Right atrium auricular region (tissue), 2 donors: Measurements from ENCODE around the gene CCPG1. TPM values are rescaled to one million over a fixed set of nuclear protein-coding genes. Genes with fewer than 3 reads are reported as not detected.

Experiments used
- DNase-seq: peaks from one replicate; pipeline ENCODE4 v3.0.0-alpha.2; 2019; ENCODE audit warnings: low spot score
- H3K27ac ChIP-seq, 2 donors: fragments of 200-600 bp; sonication (generic); 1 replicate in 1 of 2; 2 replicates in 1 of 2; pipeline ENCODE4 v1.5.1; 2016 to 2019
- H3K27me3 ChIP-seq, 2 donors: fragments of 200-600 bp; sonication (generic); one replicate each; pipeline versions ENCODE4 v1.5.1 to v1.6.0; 2017 to 2019
- H3K36me3 ChIP-seq: fragments of 200-600 bp; sonication (generic); one replicate; pipeline ENCODE4 v1.5.1; 2016
- H3K4me1 ChIP-seq, 2 donors: fragments of 200-600 bp; sonication (generic); one replicate each; pipeline versions ENCODE4 v1.5.1 to v1.6.0; 2017 to 2019
- H3K4me3 ChIP-seq, 2 donors: fragments of 200-600 bp; sonication (generic); 1 replicate in 1 of 2; 2 replicates in 1 of 2; pipeline ENCODE4 v1.5.1; 2017 to 2019; ENCODE audit warnings: mild to moderate bottlenecking in 1 of 2, moderate library complexity in 1 of 2
- H3K9me3 ChIP-seq, 2 donors: fragments of 200-600 bp; sonication (generic); one replicate each; pipeline ENCODE4 v1.5.1; 2019
- CTCF ChIP-seq, 2 donors: fragments of 200-600 bp; sonication (generic); IDR thresholded peaks; one replicate each; pipeline ENCODE4 v1.5.1; 2019; ENCODE audit warnings: antibody characterized with exemption in 2 of 2
- total RNA-seq, 2 donors: library from RNA; depleted of rRNA; stranded (reverse); fragments of >200 nt; gene quantifications; one replicate each; pipeline ENCODE4 v1.1.0, GENCODE V29; 2016

CCPG1 gene
- total RNA-seq, 2 donors from 2014 or later = 54.7 to 81.4 TPM

GRCh38 chr15:55349282-55349681 lies 58.9 kb downstream of the CCPG1 start:
- no peaks in the 10 kb centered on the region for H3K4me1 ChIP-seq
- H3K36me3 ChIP-seq = no peaks in the 10 kb centered on the region
- no peaks in the 10 kb centered on the region for H3K9me3 ChIP-seq
- no peak for DNase-seq
- no peak overlapping the region for H3K27ac ChIP-seq
- no peak overlapping the region for H3K4me3 ChIP-seq
- no peak for TF ChIP-seq CTCF (IDR thresholded peaks at IDR 0.05)
- no peaks in the 10 kb centered on the region for H3K27me3 ChIP-seq

- no peak for DNase-seq
- H3K36me3 ChIP-seq = no peaks in the 10 kb centered on the region
- TF ChIP-seq CTCF (IDR thresholded peaks at IDR 0.05) = no peak
Measured at GRCh38 chr15:55348281-55348778, 59.8 kb downstream of the CCPG1 start.

GRCh38 chr15:55344206-55344605 lies 64.0 kb downstream of the CCPG1 start:
- Histone ChIP-seq H3K36me3 (no peaks in the 10 kb centered on the region), H3K27me3 (no peaks in the 10 kb centered on the region), H3K27ac (peak overlapping the region in 1 of 2 donors; percentile 62), H3K9me3 (no peaks in the 10 kb centered on the region), H3K4me1 (no peaks in the 10 kb centered on the region), H3K4me3 (no peak overlapping the region)
- no peak for DNase-seq
- no peak for TF ChIP-seq CTCF (IDR thresholded peaks at IDR 0.05)

More at GRCh38 chr15:55348281-55348778, 59.8 kb downstream of the CCPG1 start:
- H3K4me1 ChIP-seq = no peaks in the 10 kb centered on the region
- H3K27me3 ChIP-seq = no peaks in the 10 kb centered on the region
- no peak overlapping the region for H3K4me3 ChIP-seq
- H3K9me3 ChIP-seq = no peaks in the 10 kb centered on the region
- no peak overlapping the region for H3K27ac ChIP-seq

GRCh38 chr15:55343168-55343567 lies 65.0 kb downstream of the CCPG1 start:
- no peaks in the 10 kb centered on the region for H3K27me3 ChIP-seq
- no peak overlapping the region for H3K27ac ChIP-seq
- DNase-seq = no peak
- no peaks in the 10 kb centered on the region for H3K4me1 ChIP-seq
- no peak overlapping the region for H3K4me3 ChIP-seq
- no peaks in the 10 kb centered on the region for H3K9me3 ChIP-seq
- TF ChIP-seq CTCF (IDR thresholded peaks at IDR 0.05) = no peak
- no peaks in the 10 kb centered on the region for H3K36me3 ChIP-seq

DNA sequence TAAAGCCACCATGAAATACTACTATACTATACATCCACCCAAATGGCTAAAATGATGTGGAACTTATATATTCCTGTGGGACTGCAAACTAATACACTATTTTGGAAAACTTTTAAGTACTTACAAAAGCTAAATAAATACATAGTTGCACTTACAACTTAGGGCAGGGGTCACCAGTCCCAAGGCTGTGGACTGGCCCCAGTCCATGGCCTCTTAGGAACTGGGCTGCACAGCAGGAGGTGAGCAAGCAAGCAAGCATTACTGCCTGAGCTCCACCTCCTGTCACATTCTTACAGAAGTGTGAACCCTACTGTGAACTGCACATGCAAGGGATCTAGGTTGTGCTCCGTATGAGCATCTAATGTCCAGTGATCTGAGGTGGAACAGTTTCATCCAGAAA lies 71.0 kb downstream of the CCPG1 start:
- no peak for DNase-seq
- no peak for TF ChIP-seq CTCF (IDR thresholded peaks at IDR 0.05)

GRCh38 chr15:55334997-55335396 lies 73.2 kb downstream of the CCPG1 start:
- Histone ChIP-seq H3K9me3 (no peaks in the 10 kb centered on the region), H3K27me3 (no peaks in the 10 kb centered on the region), H3K36me3 (peaks cover 19% of the 10 kb centered on the region), H3K27ac (no peak overlapping the region), H3K4me3 (no peak overlapping the region), H3K4me1 (no peaks in the 10 kb centered on the region)
- no peak for TF ChIP-seq CTCF (IDR thresholded peaks at IDR 0.05)
- DNase-seq = no peak

More for the DNA sequence above, 71.0 kb downstream of the CCPG1 start:
- no peak overlapping the region for H3K4me3 ChIP-seq
- peaks cover 15% of the 10 kb centered on the region for H3K36me3 ChIP-seq
- no peaks in the 10 kb centered on the region for H3K27me3 ChIP-seq
- H3K27ac ChIP-seq = no peak overlapping the region
- H3K9me3 ChIP-seq = no peaks in the 10 kb centered on the region
- H3K4me1 ChIP-seq = no peaks in the 10 kb centered on the region
